Fibroblast of villous mesenchyme (primary cell): ENCODE data around the gene ADRA1B. TPM values are rescaled to one million over a fixed set of nuclear protein-coding genes. Genes with fewer than 3 reads are reported as not detected.
A peak's percentile ranks its signal among the peaks of the same experiment; 100 is the strongest.

ENCODE experiments used
- DNase-seq: peaks from one replicate; pipeline ENCODE4 v3.0.0-alpha.2; 2010; ENCODE audit warnings: low read depth
- H3K4me3 ChIP-seq: 2 replicates; pipeline ENCODE4 v1.5.1; 2011; ENCODE audit warnings: low read depth, mild to moderate bottlenecking, low read length
- CTCF ChIP-seq: IDR thresholded peaks from 2 replicates; pipeline ENCODE4 v1.5.1; 2012; ENCODE audit warnings: low read depth, mild to moderate bottlenecking, low read length; ENCODE audit not compliant: insufficient read depth
- total RNA-seq: library from RNA; depleted of rRNA; stranded (reverse); fragments of >200 nt; gene quantifications from 2 replicates; pipeline ENCODE4 v1.2.3, GENCODE V29; 2012

ADRA1B gene
- total RNA-seq, 1 donor, result 0.43 TPM

- no peak overlapping the region for H3K4me3 ChIP-seq
- no peak for TF ChIP-seq CTCF
- DNase-seq, result no peak
These were observed 35.6 kb upstream of the ADRA1B start for GRCh38 chr5:159880676-159881075.

- no peak for TF ChIP-seq CTCF
- no peak overlapping the region for H3K4me3 ChIP-seq
- DNase-seq, result no peak
These were observed 34.3 kb upstream of the ADRA1B start for GRCh38 chr5:159881967-159882366.

- TF ChIP-seq CTCF, result no peak
- peak; percentile 61 for DNase-seq
- no peak overlapping the region for H3K4me3 ChIP-seq
These were observed 32.7 kb upstream of the ADRA1B start for GRCh38 chr5:159883522-159883950.

GRCh38 chr5:159884917-159885620 is 31.2 kb upstream of the ADRA1B start:
- no peak overlapping the region for H3K4me3 ChIP-seq
- no peak for DNase-seq
- no peak for TF ChIP-seq CTCF

GRCh38 chr5:159886296-159886695 is 30.0 kb upstream of the ADRA1B start:
- no peak for DNase-seq
- no peak for TF ChIP-seq CTCF
- H3K4me3 ChIP-seq, result no peak overlapping the region

- H3K4me3 ChIP-seq, result no peak overlapping the region
- no peak for DNase-seq
- no peak for TF ChIP-seq CTCF
These were observed 29.2 kb upstream of the ADRA1B start for GRCh38 chr5:159887050-159887449.

GRCh38 chr5:159888860-159889259 is 27.4 kb upstream of the ADRA1B start:
- TF ChIP-seq CTCF, result no peak
- no peak for DNase-seq
- no peak overlapping the region for H3K4me3 ChIP-seq
